GM23338 (cell line): ENCODE measurements around the gene LNX2.

Experiments
- CREB1 ChIP-seq: fragments of 250-450 bp; sonication (Bioruptor Pico); IDR thresholded peaks from 2 replicates; pipeline ENCODE4 v1.5.0; 2020; ENCODE audit warnings: low read depth, mild to moderate bottlenecking, moderate library complexity
- CTCF ChIP-seq, 2 experiments: fragments of 200-600 bp in 1 of 2; sonication (generic) in 1 of 2; conservative IDR thresholded peaks; 2 replicates each; pipeline versions ENCODE4 v1.5.1 to v1.6.1; 2016 to 2017; ENCODE audit warnings: antibody characterized with exemption in 2 of 2, low read depth in 2 of 2, mild to moderate bottlenecking in 2 of 2, moderate library complexity in 1 of 2
- ETS1 ChIP-seq: IDR thresholded peaks from 2 replicates; pipeline ENCODE4 v1.6.1; 2016; ENCODE audit warnings: antibody characterized with exemption
- EZH2 ChIP-seq: fragments of 200-600 bp; sonication (generic); IDR thresholded peaks from one replicate; pipeline ENCODE4 v1.8.0; 2017; ENCODE audit warnings: antibody characterized with exemption, mild to moderate bottlenecking, low read depth; ENCODE audit not compliant: unreplicated experiment
- EZH2phosphoT487 ChIP-seq: fragments of 200-600 bp; sonication (generic); IDR thresholded peaks from one replicate; pipeline ENCODE4 v1.8.1; 2018; ENCODE audit warnings: antibody characterized with exemption; ENCODE audit not compliant: unreplicated experiment
- JUNB ChIP-seq: IDR thresholded peaks from one replicate; pipeline ENCODE4 v1.6.1; 2016; ENCODE audit warnings: antibody characterized with exemption; ENCODE audit not compliant: unreplicated experiment
- NANOG ChIP-seq: IDR thresholded peaks from 2 replicates; pipeline ENCODE4 v1.6.1; 2016; ENCODE audit warnings: antibody characterized with exemption, borderline replicate concordance
- POLR2AphosphoS5 ChIP-seq: IDR thresholded peaks from 2 replicates; pipeline ENCODE4 v1.6.1; 2016; ENCODE audit warnings: antibody characterized with exemption, low read depth
- STAT1 ChIP-seq: IDR thresholded peaks from one replicate; pipeline ENCODE4 v1.6.1; 2016; ENCODE audit warnings: antibody characterized with exemption; ENCODE audit not compliant: unreplicated experiment
- ZNF114 ChIP-seq: fragments of 250-450 bp; sonication (Bioruptor Pico); IDR thresholded peaks from 2 replicates; pipeline ENCODE4 v1.5.0; 2020; ENCODE audit warnings: mild to moderate bottlenecking, moderate library complexity
- ZNF331 ChIP-seq: fragments of 250-450 bp; sonication (Bioruptor Pico); IDR thresholded peaks from 2 replicates; pipeline ENCODE4 v1.5.0; 2020; ENCODE audit warnings: low read depth, mild to moderate bottlenecking, moderate library complexity
- ZNF462 ChIP-seq: fragments of 250-450 bp; sonication (Bioruptor Pico); IDR thresholded peaks from 2 replicates; pipeline ENCODE4 v1.5.0; 2020; ENCODE audit warnings: mild to moderate bottlenecking, moderate library complexity
- TF ChIP-seq, protein P1 (sequence below): IDR thresholded peaks from one replicate; pipeline ENCODE4 v1.6.1; 2018; ENCODE audit warnings: antibody characterized with exemption; ENCODE audit not compliant: unreplicated experiment

- no peak for TF ChIP-seq ZNF331 (CRISPR knock-in tag)
- TF ChIP-seq CTCF (conservative IDR thresholded peaks at IDR 0.05; ENCODE audit: low read depth in 2 of 2) = no peak
- no peak for TF ChIP-seq POLR2AphosphoS5
- TF ChIP-seq, protein P1, sequence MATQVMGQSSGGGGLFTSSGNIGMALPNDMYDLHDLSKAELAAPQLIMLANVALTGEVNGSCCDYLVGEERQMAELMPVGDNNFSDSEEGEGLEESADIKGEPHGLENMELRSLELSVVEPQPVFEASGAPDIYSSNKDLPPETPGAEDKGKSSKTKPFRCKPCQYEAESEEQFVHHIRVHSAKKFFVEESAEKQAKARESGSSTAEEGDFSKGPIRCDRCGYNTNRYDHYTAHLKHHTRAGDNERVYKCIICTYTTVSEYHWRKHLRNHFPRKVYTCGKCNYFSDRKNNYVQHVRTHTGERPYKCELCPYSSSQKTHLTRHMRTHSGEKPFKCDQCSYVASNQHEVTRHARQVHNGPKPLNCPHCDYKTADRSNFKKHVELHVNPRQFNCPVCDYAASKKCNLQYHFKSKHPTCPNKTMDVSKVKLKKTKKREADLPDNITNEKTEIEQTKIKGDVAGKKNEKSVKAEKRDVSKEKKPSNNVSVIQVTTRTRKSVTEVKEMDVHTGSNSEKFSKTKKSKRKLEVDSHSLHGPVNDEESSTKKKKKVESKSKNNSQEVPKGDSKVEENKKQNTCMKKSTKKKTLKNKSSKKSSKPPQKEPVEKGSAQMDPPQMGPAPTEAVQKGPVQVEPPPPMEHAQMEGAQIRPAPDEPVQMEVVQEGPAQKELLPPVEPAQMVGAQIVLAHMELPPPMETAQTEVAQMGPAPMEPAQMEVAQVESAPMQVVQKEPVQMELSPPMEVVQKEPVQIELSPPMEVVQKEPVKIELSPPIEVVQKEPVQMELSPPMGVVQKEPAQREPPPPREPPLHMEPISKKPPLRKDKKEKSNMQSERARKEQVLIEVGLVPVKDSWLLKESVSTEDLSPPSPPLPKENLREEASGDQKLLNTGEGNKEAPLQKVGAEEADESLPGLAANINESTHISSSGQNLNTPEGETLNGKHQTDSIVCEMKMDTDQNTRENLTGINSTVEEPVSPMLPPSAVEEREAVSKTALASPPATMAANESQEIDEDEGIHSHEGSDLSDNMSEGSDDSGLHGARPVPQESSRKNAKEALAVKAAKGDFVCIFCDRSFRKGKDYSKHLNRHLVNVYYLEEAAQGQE = no peak
- TF ChIP-seq JUNB = no peak
- TF ChIP-seq EZH2 = no peak
- no peak for TF ChIP-seq ZNF462
- no peak for TF ChIP-seq ZNF114 (CRISPR knock-in tag)
- no peak for TF ChIP-seq EZH2phosphoT487
- TF ChIP-seq CREB1 (CRISPR knock-in tag) = no peak
- no peak for TF ChIP-seq STAT1
- TF ChIP-seq ETS1 = no peak
- no peak for TF ChIP-seq NANOG
Measured at GRCh38 chr13:27622881-27623280, 2.6 kb upstream of the LNX2 start.
